Common myeloid progenitor, CD34-positive (primary cell): ENCODE measurements around the gene A3GALT2.
"Not testable (repeated sequence)": the region's sequence is repeated elsewhere in the genome, so short reads cannot be mapped to it uniquely, and the experiment has no call there.

Source experiments
- CTCF ChIA-PET: fragments of 350-600 bp; sonication (Branson Sonifier 250); formaldehyde crosslinking; loops from one replicate; lab custom pipeline; 2021; ENCODE audit warnings: antibody characterized with exemption; lab: Charles Lee
- POLR2A ChIA-PET: fragments of 350-600 bp; sonication (Branson Sonifier 250); formaldehyde crosslinking; loops from one replicate; lab custom pipeline; 2021; ENCODE audit warnings: antibody characterized with exemption; lab: Charles Lee
- DNase-seq, 3 donors: peaks; one replicate each; pipeline versions ENCODE4 v3.0.0 to v3.0.0-alpha.2; 2013
- H3K27ac ChIP-seq, 2 experiments: 1 replicate in 1 of 2; 2 replicates in 1 of 2; pipeline ENCODE4 v1.7.0; 2013; ENCODE audit warnings: inconsistent platforms in 2 of 2, low read length in 2 of 2, mild to moderate bottlenecking in 2 of 2, low read depth in 1 of 2, moderate library complexity in 1 of 2; ENCODE audit not compliant: severe bottlenecking in 2 of 2, insufficient read depth in 1 of 2, poor library complexity in 1 of 2
- H3K27me3 ChIP-seq, 5 experiments: replicated peaks in 2 of 5; 1 replicate in 3 of 5; 2 replicates in 2 of 5; pipeline versions ENCODE4 v1.6.1 to v1.7.0; 2013; ENCODE audit warnings: low read length in 4 of 5, mild to moderate bottlenecking in 2 of 5, moderate library complexity in 2 of 5, inconsistent platforms in 1 of 5; ENCODE audit not compliant: insufficient read depth in 5 of 5, control insufficient read depth in 4 of 5
- H3K36me3 ChIP-seq, 4 experiments: 1 replicate in 2 of 4; 2 replicates in 2 of 4; pipeline versions ENCODE4 v1.6.1 to v1.7.0; 2013; ENCODE audit warnings: low read length in 3 of 4, control low read depth in 1 of 4, mild to moderate bottlenecking in 1 of 4; ENCODE audit not compliant: control insufficient read depth in 4 of 4, insufficient read depth in 4 of 4
- H3K4me1 ChIP-seq, 4 experiments: 1 replicate in 3 of 4; 2 replicates in 1 of 4; pipeline versions ENCODE4 v1.6.1 to v1.7.1; 2013; ENCODE audit warnings: low read length in 3 of 4, mild to moderate bottlenecking in 3 of 4, control low read depth in 1 of 4, inconsistent platforms in 1 of 4, moderate library complexity in 1 of 4; ENCODE audit not compliant: control insufficient read depth in 4 of 4, insufficient read depth in 4 of 4; ENCODE audit errors: control extremely low read depth in 1 of 4
- H3K4me3 ChIP-seq, 7 experiments: 1 replicate in 4 of 7; 2 replicates in 3 of 7; pipeline versions ENCODE4 v1.5.1 to v1.7.0; 2013; ENCODE audit warnings: mild to moderate bottlenecking in 7 of 7, low read length in 6 of 7, moderate library complexity in 6 of 7, inconsistent platforms in 2 of 7, low read depth in 2 of 7, control low read depth in 1 of 7; ENCODE audit not compliant: insufficient read depth in 4 of 7, control insufficient read depth in 1 of 7; ENCODE audit errors: extremely low read depth in 1 of 7
- H3K9me3 ChIP-seq, 5 experiments: 1 replicate in 4 of 5; 2 replicates in 1 of 5; pipeline versions ENCODE4 v1.6.1 to v1.7.1; 2013; ENCODE audit warnings: low read length in 4 of 5, mild to moderate bottlenecking in 2 of 5, inconsistent platforms in 1 of 5, low read depth in 1 of 5, moderate library complexity in 1 of 5; ENCODE audit not compliant: control insufficient read depth in 4 of 5, insufficient read depth in 2 of 5; ENCODE audit errors: control extremely low read depth in 1 of 5
- WGBS: methylation state at CpG from one replicate; pipeline ENCODE4 v1.1.5; 2013; ENCODE audit not compliant: insufficient coverage; 5-methylcytosine and 5-hydroxymethylcytosine counted together

Gene A3GALT2

GRCh38 chr1:33311706-33312412 lies 9.0 kb downstream of the A3GALT2 start:
- no peaks in the 10 kb centered on the region for H3K36me3 ChIP-seq
- ChIA-PET POLR2A (no interaction called here), CTCF (interaction anchor here (0.6 to 2.4 kb wide), 3 partner anchors 9 to 224 kb away, joined by 3 to 9 read pairs (median 4); no protein-coding TSS in a partner anchor)

GRCh38 chr1:33310702-33311101 lies 10.2 kb downstream of the A3GALT2 start:
- Histone ChIP-seq H3K27me3 (peaks cover 0 to 15% (median 0%) of the 10 kb centered on the region in 5 experiments), H3K9me3 (no peaks in the 10 kb centered on the region), H3K27ac (no peak overlapping the region), H3K36me3 (no peaks in the 10 kb centered on the region), H3K4me1 (peaks cover 0 to 13% (median 12%) of the 10 kb centered on the region in 4 experiments), H3K4me3 (no peak overlapping the region)
- CTCF ChIA-PET = no interaction called here
- 100% methylated on average over 4 of the region's 8 CpGs for WGBS
- POLR2A ChIA-PET = no interaction called here
- no peak for DNase-seq

More at GRCh38 chr1:33311706-33312412, 9.0 kb downstream of the A3GALT2 start:
- no peak overlapping the region for H3K4me3 ChIP-seq
- peaks cover 0 to 8% (median 0%) of the 10 kb centered on the region in 5 experiments for H3K27me3 ChIP-seq
- no peak overlapping the region for H3K27ac ChIP-seq
- peaks cover 0 to 5% (median 4%) of the 10 kb centered on the region in 4 experiments for H3K4me1 ChIP-seq
- WGBS = 96% methylated on average over 5 of the region's 7 CpGs
- no peaks in the 10 kb centered on the region for H3K9me3 ChIP-seq
- no peak for DNase-seq

- 97% methylated on average over 13 of the region's 32 CpGs for WGBS
- POLR2A ChIA-PET, H3K4me3 ChIP-seq, DNase-seq, H3K27ac ChIP-seq, CTCF ChIA-PET, H3K36me3 ChIP-seq, H3K9me3 ChIP-seq: not testable (repeated sequence)
- Histone ChIP-seq H3K27me3 (peaks cover 0 to 15% (median 0%) of the 10 kb centered on the region in 5 experiments), H3K4me1 (peaks cover 0 to 13% (median 12%) of the 10 kb centered on the region in 4 experiments)
Measured at GRCh38 chr1:33309351-33309750, 11.5 kb downstream of the A3GALT2 start.

GRCh38 chr1:33307494-33307864 lies 13.4 kb downstream of the A3GALT2 start:
- CTCF ChIA-PET = interaction anchor here (1.2 kb wide), 1 partner anchor 36 kb away, joined by 3 read pairs; no protein-coding TSS in a partner anchor
- WGBS = no CpG with 5 or more reads among the region's 5 CpGs

GRCh38 chr1:33306653-33307493 lies 14.0 kb downstream of the A3GALT2 start:
- CTCF ChIA-PET = interaction anchor here (1.4 kb wide), 1 partner anchor 11 kb away, joined by 6 read pairs; no protein-coding TSS in a partner anchor
- DNase-seq = peak; percentile 30 to 63 (median 58)
- POLR2A ChIA-PET = no interaction called here
- WGBS = 17% methylated on average over 90 of the region's 113 CpGs
- Histone ChIP-seq H3K4me1 (peaks cover 0 to 26% (median 22%) of the 10 kb centered on the region in 4 experiments), H3K27ac (no peak overlapping the region), H3K9me3 (no peaks in the 10 kb centered on the region), H3K4me3 (peak overlapping the region in 4 of 7 experiments; percentile 17 to 47 (median 42)), H3K27me3 (peaks cover 0 to 15% (median 0%) of the 10 kb centered on the region in 5 experiments), H3K36me3 (peaks cover 0 to 2% (median 0%) of the 10 kb centered on the region in 4 experiments)

More at GRCh38 chr1:33307494-33307864, 13.4 kb downstream of the A3GALT2 start:
- DNase-seq = no peak
- POLR2A ChIA-PET = no interaction called here
- H3K27me3 ChIP-seq = peaks cover 0 to 15% (median 0%) of the 10 kb centered on the region in 5 experiments
- H3K27ac ChIP-seq = no peak overlapping the region
- H3K4me3 ChIP-seq = no peak overlapping the region
- no peaks in the 10 kb centered on the region for H3K9me3 ChIP-seq
- peaks cover 0 to 20% (median 16%) of the 10 kb centered on the region in 4 experiments for H3K4me1 ChIP-seq
- H3K36me3 ChIP-seq = peaks cover 0 to 2% (median 0%) of the 10 kb centered on the region in 4 experiments

GRCh38 chr1:33305816-33306652 lies 14.9 kb downstream of the A3GALT2 start:
- POLR2A ChIA-PET = no interaction called here
- Histone ChIP-seq H3K27ac (no peak overlapping the region), H3K36me3 (peaks cover 0 to 2% (median 0%) of the 10 kb centered on the region in 4 experiments), H3K4me1 (peaks cover 0 to 34% (median 26%) of the 10 kb centered on the region in 4 experiments), H3K9me3 (no peaks in the 10 kb centered on the region), H3K27me3 (peaks cover 0 to 15% (median 0%) of the 10 kb centered on the region in 5 experiments), H3K4me3 (peak overlapping the region in 3 of 7 experiments; percentile 40 to 47 (median 45))
- 78% methylated on average over 10 of the region's 20 CpGs for WGBS
- DNase-seq = peak in 2 of 3 donors; percentile 10 to 18
- CTCF ChIA-PET = interaction anchor here (0.7 to 1.4 kb wide), 3 partner anchors 10 to 164 kb away, joined by 3 to 6 read pairs (median 4); no protein-coding TSS in a partner anchor
